Breast epithelium (tissue), 4 donors: Measurements from ENCODE around the gene RHOJ. TPM values are rescaled to one million over a fixed set of nuclear protein-coding genes. Genes with fewer than 3 reads are reported as not detected.

Source experiments
- DNase-seq, 2 donors: peaks; one replicate each; pipeline ENCODE4 v3.0.0-alpha.2; 2019; ENCODE audit warnings: low spot score in 2 of 2
- H3K27ac ChIP-seq, 2 donors: fragments of 200-600 bp; sonication (generic) in 1 of 2; one replicate each; pipeline ENCODE4 v1.5.1; 2016 to 2019; ENCODE audit warnings: mild to moderate bottlenecking in 1 of 2
- H3K27me3 ChIP-seq, 2 donors: fragments of 200-600 bp; sonication (generic) in 1 of 2; one replicate each; pipeline versions ENCODE4 v1.5.1 to v1.6.0; 2017 to 2019; ENCODE audit warnings: control low read depth in 1 of 2, mild to moderate bottlenecking in 1 of 2
- H3K36me3 ChIP-seq: fragments of 200-600 bp; one replicate; pipeline ENCODE4 v1.5.1; 2019
- H3K4me1 ChIP-seq, 2 donors: fragments of 200-600 bp; sonication (generic); one replicate each; pipeline ENCODE4 v1.5.1; 2016 to 2019; ENCODE audit warnings: control low read depth in 1 of 2
- H3K4me3 ChIP-seq, 3 donors: fragments of 200-600 bp; sonication (generic); 1 replicate in 2 of 3; 2 replicates in 1 of 3; pipeline ENCODE4 v1.5.1; 2016 to 2019; ENCODE audit warnings: mild to moderate bottlenecking in 3 of 3, moderate library complexity in 2 of 3
- H3K9me3 ChIP-seq, 2 donors: fragments of 200-600 bp; sonication (generic) in 1 of 2; one replicate each; pipeline ENCODE4 v1.5.1; 2016 to 2019; ENCODE audit warnings: control low read depth in 1 of 2
- CTCF ChIP-seq, 3 donors: fragments of 450-650 bp; IDR thresholded peaks; one replicate each; pipeline ENCODE4 v1.5.1; 2016 to 2017; ENCODE audit warnings: antibody characterized with exemption in 3 of 3, mild to moderate bottlenecking in 3 of 3, moderate library complexity in 3 of 3
- POLR2A ChIP-seq: fragments of 450-650 bp; IDR thresholded peaks from one replicate; pipeline ENCODE4 v1.6.1; 2016; ENCODE audit warnings: antibody characterized with exemption, mild to moderate bottlenecking, moderate library complexity
- POLR2AphosphoS5 ChIP-seq, 3 donors: sonication (generic); formaldehyde crosslinking; IDR thresholded peaks; one replicate each; pipeline ENCODE4 v1.6.1; 2017; ENCODE audit warnings: antibody characterized with exemption in 3 of 3
- intact Hi-C: fragments of 100-400 bp; cut with DNase I; formaldehyde crosslinking; loops from one replicate; pipeline ENCODE4 v1.15.1; 2023; ENCODE audit warnings: low total_unique reads
- total RNA-seq, 3 donors: library from RNA; depleted of rRNA; stranded (reverse); fragments of >200 nt; gene quantifications; one replicate each; pipeline ENCODE4 v1.1.0, GENCODE V29; 2016

RHOJ gene
- total RNA-seq, 3 donors from 2014 or later, result 2.4 to 12.5 (median 11.4) TPM

- Histone ChIP-seq H3K36me3 (no peaks in the 10 kb centered on the region), H3K27me3 (no peaks in the 10 kb centered on the region), H3K4me3 (no peak overlapping the region), H3K9me3 (no peaks in the 10 kb centered on the region), H3K4me1 (no peaks in the 10 kb centered on the region), H3K27ac (no peak overlapping the region)
- TF ChIP-seq CTCF (IDR thresholded peaks at IDR 0.05), result no peak
- TF ChIP-seq POLR2A, result no peak
- TF ChIP-seq POLR2AphosphoS5 (IDR thresholded peaks at IDR 0.05), result no peak
- intact Hi-C loops, result no loop called here
- DNase-seq, result no peak
Measured at GRCh38 chr14:63243646-63244045, 39.4 kb downstream of the RHOJ start.

GRCh38 chr14:63245893-63246292 is 41.6 kb downstream of the RHOJ start:
- intact Hi-C loops, result no loop called here
- no peaks in the 10 kb centered on the region for H3K36me3 ChIP-seq
- no peak for DNase-seq
- TF ChIP-seq POLR2AphosphoS5 (IDR thresholded peaks at IDR 0.05) (no peak), POLR2A (no peak)
- no peak overlapping the region for H3K4me3 ChIP-seq
- no peaks in the 10 kb centered on the region for H3K9me3 ChIP-seq
- no peaks in the 10 kb centered on the region for H3K27me3 ChIP-seq
- no peak overlapping the region for H3K27ac ChIP-seq
- no peaks in the 10 kb centered on the region for H3K4me1 ChIP-seq

- Histone ChIP-seq H3K4me1 (no peaks in the 10 kb centered on the region), H3K9me3 (no peaks in the 10 kb centered on the region), H3K4me3 (no peak overlapping the region), H3K27me3 (no peaks in the 10 kb centered on the region), H3K27ac (no peak overlapping the region), H3K36me3 (no peaks in the 10 kb centered on the region)
- no peak for DNase-seq
- no peak for TF ChIP-seq POLR2A
- intact Hi-C loops, result no loop called here
Measured at GRCh38 chr14:63248211-63248610, 44.0 kb downstream of the RHOJ start.

GRCh38 chr14:63249092-63249491 is 44.8 kb downstream of the RHOJ start:
- intact Hi-C loops, result no loop called here
- H3K9me3 ChIP-seq, result no peaks in the 10 kb centered on the region
- H3K27me3 ChIP-seq, result no peaks in the 10 kb centered on the region
- no peaks in the 10 kb centered on the region for H3K4me1 ChIP-seq
- H3K4me3 ChIP-seq, result no peak overlapping the region
- no peaks in the 10 kb centered on the region for H3K36me3 ChIP-seq
- TF ChIP-seq POLR2AphosphoS5 (IDR thresholded peaks at IDR 0.05), result no peak
- no peak for TF ChIP-seq CTCF (IDR thresholded peaks at IDR 0.05)
- TF ChIP-seq POLR2A, result no peak
- H3K27ac ChIP-seq, result no peak overlapping the region
- DNase-seq, result no peak

- no peak overlapping the region for H3K27ac ChIP-seq
- H3K4me1 ChIP-seq, result no peaks in the 10 kb centered on the region
- no peaks in the 10 kb centered on the region for H3K36me3 ChIP-seq
- no peaks in the 10 kb centered on the region for H3K9me3 ChIP-seq
- intact Hi-C loops, result no loop called here
- H3K4me3 ChIP-seq, result no peak overlapping the region
- DNase-seq, result no peak
- no peak for TF ChIP-seq CTCF (IDR thresholded peaks at IDR 0.05)
- no peak for TF ChIP-seq POLR2A
- no peak for TF ChIP-seq POLR2AphosphoS5 (IDR thresholded peaks at IDR 0.05)
- H3K27me3 ChIP-seq, result no peaks in the 10 kb centered on the region
Measured at GRCh38 chr14:63257299-63257698, 53.1 kb downstream of the RHOJ start.

- no peak for TF ChIP-seq CTCF (IDR thresholded peaks at IDR 0.05)
- no peak for TF ChIP-seq POLR2A
- no peak for TF ChIP-seq POLR2AphosphoS5 (IDR thresholded peaks at IDR 0.05)
- Histone ChIP-seq H3K9me3 (no peaks in the 10 kb centered on the region), H3K27ac (no peak overlapping the region), H3K4me3 (no peak overlapping the region), H3K36me3 (no peaks in the 10 kb centered on the region), H3K4me1 (no peaks in the 10 kb centered on the region), H3K27me3 (no peaks in the 10 kb centered on the region)
- DNase-seq, result no peak
- intact Hi-C loops, result no loop called here
Measured at GRCh38 chr14:63262446-63262845, 58.2 kb downstream of the RHOJ start.
